Prostate gland (tissue), 2 donors: ENCODE results near the gene PPP6C.

Experiments used
- POLR2A ChIP-seq: fragments of 450-650 bp; IDR thresholded peaks from one replicate; pipeline ENCODE4 v1.6.1; 2016; ENCODE audit warnings: antibody characterized with exemption, mild to moderate bottlenecking
- POLR2AphosphoS5 ChIP-seq: sonication (generic); formaldehyde crosslinking; IDR thresholded peaks from one replicate; pipeline ENCODE4 v1.6.1; 2017; ENCODE audit warnings: antibody characterized with exemption
- TF ChIP-seq, protein P1 (sequence below), 4 experiments: fragments of 200-600 bp in 2 of 4; fragments of 450-650 bp in 2 of 4; sonication (generic) in 2 of 4; IDR thresholded peaks; 1 replicate in 3 of 4; 2 replicates in 1 of 4; pipeline ENCODE4 v1.5.1; 2016 to 2019; ENCODE audit warnings: antibody characterized with exemption in 4 of 4, mild to moderate bottlenecking in 2 of 4, moderate library complexity in 2 of 4

DNA sequence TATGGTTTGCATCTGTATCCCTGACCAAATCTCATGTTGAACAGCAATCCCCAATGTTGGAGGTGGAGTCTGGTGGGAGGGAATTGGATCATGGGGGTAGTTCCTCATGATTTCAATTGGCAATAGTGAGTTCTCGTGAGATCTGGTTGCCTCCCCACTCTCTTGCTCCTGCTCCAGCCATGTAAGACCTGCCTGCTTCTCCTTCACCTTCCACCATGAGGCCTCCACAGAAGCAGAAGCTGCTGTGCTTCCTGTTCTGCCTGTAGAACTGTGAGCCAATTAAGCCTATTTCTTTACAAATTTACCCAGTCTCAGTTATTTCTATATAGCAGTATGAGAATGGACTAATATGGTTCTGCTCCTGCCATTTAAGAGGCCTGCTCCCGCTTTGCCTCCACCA, 79.1 kb downstream of the PPP6C start:
- TF ChIP-seq, protein P1, sequence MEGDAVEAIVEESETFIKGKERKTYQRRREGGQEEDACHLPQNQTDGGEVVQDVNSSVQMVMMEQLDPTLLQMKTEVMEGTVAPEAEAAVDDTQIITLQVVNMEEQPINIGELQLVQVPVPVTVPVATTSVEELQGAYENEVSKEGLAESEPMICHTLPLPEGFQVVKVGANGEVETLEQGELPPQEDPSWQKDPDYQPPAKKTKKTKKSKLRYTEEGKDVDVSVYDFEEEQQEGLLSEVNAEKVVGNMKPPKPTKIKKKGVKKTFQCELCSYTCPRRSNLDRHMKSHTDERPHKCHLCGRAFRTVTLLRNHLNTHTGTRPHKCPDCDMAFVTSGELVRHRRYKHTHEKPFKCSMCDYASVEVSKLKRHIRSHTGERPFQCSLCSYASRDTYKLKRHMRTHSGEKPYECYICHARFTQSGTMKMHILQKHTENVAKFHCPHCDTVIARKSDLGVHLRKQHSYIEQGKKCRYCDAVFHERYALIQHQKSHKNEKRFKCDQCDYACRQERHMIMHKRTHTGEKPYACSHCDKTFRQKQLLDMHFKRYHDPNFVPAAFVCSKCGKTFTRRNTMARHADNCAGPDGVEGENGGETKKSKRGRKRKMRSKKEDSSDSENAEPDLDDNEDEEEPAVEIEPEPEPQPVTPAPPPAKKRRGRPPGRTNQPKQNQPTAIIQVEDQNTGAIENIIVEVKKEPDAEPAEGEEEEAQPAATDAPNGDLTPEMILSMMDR (IDR thresholded peaks at IDR 0.05), result no peak
- TF ChIP-seq POLR2A (no peak), POLR2AphosphoS5 (no peak)
